Testis (tissue), 2 donors: Measurements from ENCODE around the gene GRID2.

Experiments
- CTCF ChIP-seq, 3 experiments: fragments of 450-650 bp in 2 of 3; fragments of 200-600 bp in 1 of 3; sonication (generic) in 1 of 3; IDR thresholded peaks; one replicate each; pipeline ENCODE4 v1.5.1; 2016 to 2019; ENCODE audit warnings: antibody characterized with exemption in 3 of 3, mild to moderate bottlenecking in 2 of 3, moderate library complexity in 1 of 3
- POLR2A ChIP-seq: fragments of 450-650 bp; IDR thresholded peaks from one replicate; pipeline ENCODE4 v1.6.1; 2017; ENCODE audit warnings: antibody characterized with exemption, mild to moderate bottlenecking, moderate library complexity

GRCh38 chr4:92520563-92520962, 216.8 kb downstream of the GRID2 start:
- no peak for TF ChIP-seq CTCF (IDR thresholded peaks at IDR 0.05)
- no peak for TF ChIP-seq POLR2A
